NB4 (cell line): ENCODE results near the gene EXOC6.

Source experiments
- CTCF ChIP-seq: IDR thresholded peaks from one replicate; pipeline ENCODE4 v1.5.1; 2012; ENCODE audit warnings: low read depth, low read length
- POLR2A ChIP-seq: IDR thresholded peaks from 2 replicates; pipeline ENCODE4 v1.6.1; 2011; ENCODE audit warnings: mild to moderate bottlenecking; ENCODE audit not compliant: insufficient read length; ENCODE audit errors: extremely low read depth
- TF ChIP-seq, protein P1 (sequence below): IDR thresholded peaks from 2 replicates; pipeline ENCODE4 v1.6.1; 2011; ENCODE audit warnings: low read depth, low read length

- no peak for TF ChIP-seq CTCF
- TF ChIP-seq, protein P1, sequence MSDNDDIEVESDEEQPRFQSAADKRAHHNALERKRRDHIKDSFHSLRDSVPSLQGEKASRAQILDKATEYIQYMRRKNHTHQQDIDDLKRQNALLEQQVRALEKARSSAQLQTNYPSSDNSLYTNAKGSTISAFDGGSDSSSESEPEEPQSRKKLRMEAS: no peak
- TF ChIP-seq POLR2A: no peak
Observed at GRCh38 chr10:93060887-93061593, 212.7 kb downstream of the EXOC6 start.
